Gastroesophageal sphincter (tissue), 4 donors: Measurements from ENCODE around the gene SUSD3. TPM values are rescaled to one million over a fixed set of nuclear protein-coding genes. Genes with fewer than 3 reads are reported as not detected.

Source experiments
- ATAC-seq: fragments of 150-250 bp; one replicate; pipeline ENCODE4 v1.9.1; 2016; ENCODE audit warnings: mild to moderate bottlenecking, moderate library complexity
- H3K27ac ChIP-seq, 4 donors: fragments of 200-600 bp; sonication (generic) in 3 of 4; 1 replicate in 3 of 4; 2 replicates in 1 of 4; pipeline ENCODE4 v1.5.1; 2016 to 2019
- H3K27me3 ChIP-seq: fragments of 200-600 bp; sonication (generic); one replicate; pipeline ENCODE4 v1.5.1; 2019
- H3K36me3 ChIP-seq, 2 donors: fragments of 200-600 bp; sonication (generic); one replicate each; pipeline ENCODE4 v1.5.1; 2019; ENCODE audit warnings: control low read depth in 1 of 2
- H3K4me1 ChIP-seq, 3 donors: fragments of 200-600 bp; sonication (generic); 1 replicate in 2 of 3; 2 replicates in 1 of 3; pipeline ENCODE4 v1.5.1; 2016 to 2019; ENCODE audit warnings: control low read depth in 2 of 3
- H3K4me3 ChIP-seq, 2 donors: fragments of 200-600 bp; sonication (generic); one replicate each; pipeline ENCODE4 v1.5.1; 2019; ENCODE audit warnings: mild to moderate bottlenecking in 1 of 2, moderate library complexity in 1 of 2
- H3K9me3 ChIP-seq, 3 donors: fragments of 200-600 bp; sonication (generic); one replicate each; pipeline ENCODE4 v1.5.1; 2017 to 2019; ENCODE audit warnings: control low read depth in 2 of 3
- CTCF ChIP-seq, 4 experiments: fragments of 200-600 bp in 2 of 4; fragments of 450-650 bp in 2 of 4; sonication (generic) in 1 of 4; IDR thresholded peaks; one replicate each; pipeline ENCODE4 v1.5.1; 2017 to 2019; ENCODE audit warnings: antibody characterized with exemption in 4 of 4, mild to moderate bottlenecking in 2 of 4, moderate library complexity in 2 of 4
- EP300 ChIP-seq: sonication (generic); formaldehyde crosslinking; IDR thresholded peaks from one replicate; pipeline ENCODE4 v1.6.1; 2017; ENCODE audit warnings: antibody characterized with exemption, mild to moderate bottlenecking
- POLR2A ChIP-seq, 2 donors: fragments of 450-650 bp; IDR thresholded peaks; one replicate each; pipeline ENCODE4 v1.6.1; 2017; ENCODE audit warnings: antibody characterized with exemption in 2 of 2, mild to moderate bottlenecking in 2 of 2, moderate library complexity in 1 of 2
- POLR2AphosphoS5 ChIP-seq: sonication (generic); formaldehyde crosslinking; IDR thresholded peaks from one replicate; pipeline ENCODE4 v1.6.1; 2017; ENCODE audit warnings: antibody characterized with exemption
- WGBS, 2 donors: methylation state at CpG; one replicate each; pipeline ENCODE4 v1.1.5; 2018; ENCODE audit warnings: low coverage in 1 of 2; 5-methylcytosine and 5-hydroxymethylcytosine counted together
- total RNA-seq, 4 donors: library from RNA; depleted of rRNA; stranded (reverse); fragments of >200 nt; gene quantifications; one replicate each; pipeline ENCODE4 v1.1.0, GENCODE V29; 2016

SUSD3 gene
- total RNA-seq, 4 donors from 2014 or later = 1.5 to 4.7 (median 2.1) TPM; not detected in 1

GRCh38 chr9:93121316-93122241 lies 63.1 kb downstream of the SUSD3 start:
- no peaks in the 10 kb centered on the region for H3K27me3 ChIP-seq
- H3K9me3 ChIP-seq = no peaks in the 10 kb centered on the region
- ATAC-seq = no peak
- peak overlapping the region in 3 of 4 donors; percentile 81 to 87 (median 82) for H3K27ac ChIP-seq
- peaks cover 0 to 58% of the 10 kb centered on the region in 2 donors for H3K36me3 ChIP-seq
- H3K4me1 ChIP-seq = peaks cover 3 to 48% (median 24%) of the 10 kb centered on the region in 3 donors
- no peak for TF ChIP-seq POLR2A (IDR thresholded peaks at IDR 0.05)
- no peak for TF ChIP-seq POLR2AphosphoS5
- H3K4me3 ChIP-seq = no peak overlapping the region
- 91% methylated on average over 7 of the region's 20 CpGs; no CpG with 5 or more reads in 1 of the 2 donors for WGBS, 2 donors

DNA sequence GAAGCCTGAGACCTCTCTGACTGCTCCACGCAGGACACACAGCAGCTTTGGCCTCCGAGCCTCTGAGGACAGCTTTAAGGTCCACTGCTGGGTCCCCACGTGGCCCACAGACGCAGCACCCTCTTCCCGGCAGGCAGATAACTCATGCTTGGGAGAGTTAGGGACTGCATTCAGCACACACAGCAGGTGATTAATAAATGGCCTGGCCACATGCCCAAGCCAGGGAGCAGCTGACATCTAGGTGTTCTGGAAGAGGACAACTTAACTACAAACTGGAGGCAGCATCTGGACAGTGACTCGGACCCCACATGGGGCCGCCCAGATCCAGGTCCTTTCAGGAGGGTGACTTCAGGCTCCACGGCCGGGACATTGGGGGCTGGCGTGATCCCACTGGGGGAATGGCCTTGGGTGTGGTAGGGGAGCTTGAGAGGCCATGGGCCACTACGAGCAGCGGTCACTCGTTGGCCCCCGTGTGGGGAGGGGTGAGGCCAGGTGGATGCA lies 64.3 kb downstream of the SUSD3 start:
- TF ChIP-seq POLR2A (IDR thresholded peaks at IDR 0.05) (no peak), EP300 (no peak), POLR2AphosphoS5 (no peak), CTCF (IDR thresholded peaks at IDR 0.05) (no peak)
- peak overlapping the region in 1 of 4 donors; percentile 81 for H3K27ac ChIP-seq
- WGBS, 2 donors = no CpG with 5 or more reads among the region's 14 CpGs
- no peaks in the 10 kb centered on the region for H3K9me3 ChIP-seq
- no peak overlapping the region for H3K4me3 ChIP-seq
- H3K36me3 ChIP-seq = peaks cover 0 to 58% of the 10 kb centered on the region in 2 donors
- ATAC-seq = no peak
- H3K4me1 ChIP-seq = peaks cover 3 to 59% (median 36%) of the 10 kb centered on the region in 3 donors
- no peaks in the 10 kb centered on the region for H3K27me3 ChIP-seq

GRCh38 chr9:93123561-93124283 lies 65.2 kb downstream of the SUSD3 start:
- Histone ChIP-seq H3K36me3 (peaks cover 0 to 58% of the 10 kb centered on the region in 2 donors), H3K27me3 (no peaks in the 10 kb centered on the region), H3K4me1 (peaks cover 3 to 69% (median 46%) of the 10 kb centered on the region in 3 donors), H3K27ac (peak overlapping the region in 1 of 4 donors; percentile 2), H3K4me3 (no peak overlapping the region), H3K9me3 (no peaks in the 10 kb centered on the region)
- TF ChIP-seq CTCF (IDR thresholded peaks at IDR 0.05) (no peak), EP300 (no peak), POLR2A (IDR thresholded peaks at IDR 0.05) (no peak), POLR2AphosphoS5 (no peak)
- WGBS, 2 donors = 63 to 86% methylated on average over 4 to 5 of the region's 14 CpGs
- no peak for ATAC-seq

- H3K27me3 ChIP-seq = no peaks in the 10 kb centered on the region
- no peak for ATAC-seq
- peaks cover 0 to 58% of the 10 kb centered on the region in 2 donors for H3K36me3 ChIP-seq
- no peaks in the 10 kb centered on the region for H3K9me3 ChIP-seq
- H3K4me3 ChIP-seq = no peak overlapping the region
- peaks cover 3 to 71% (median 49%) of the 10 kb centered on the region in 3 donors for H3K4me1 ChIP-seq
- TF ChIP-seq POLR2AphosphoS5 (no peak), CTCF (IDR thresholded peaks at IDR 0.05) (no peak), EP300 (no peak), POLR2A (IDR thresholded peaks at IDR 0.05) (no peak)
- H3K27ac ChIP-seq = peak overlapping the region in 1 of 4 donors; percentile 98
- no CpG with 5 or more reads among the region's 16 CpGs for WGBS, 2 donors
Observed at GRCh38 chr9:93124793-93125192, 66.3 kb downstream of the SUSD3 start.

DNA sequence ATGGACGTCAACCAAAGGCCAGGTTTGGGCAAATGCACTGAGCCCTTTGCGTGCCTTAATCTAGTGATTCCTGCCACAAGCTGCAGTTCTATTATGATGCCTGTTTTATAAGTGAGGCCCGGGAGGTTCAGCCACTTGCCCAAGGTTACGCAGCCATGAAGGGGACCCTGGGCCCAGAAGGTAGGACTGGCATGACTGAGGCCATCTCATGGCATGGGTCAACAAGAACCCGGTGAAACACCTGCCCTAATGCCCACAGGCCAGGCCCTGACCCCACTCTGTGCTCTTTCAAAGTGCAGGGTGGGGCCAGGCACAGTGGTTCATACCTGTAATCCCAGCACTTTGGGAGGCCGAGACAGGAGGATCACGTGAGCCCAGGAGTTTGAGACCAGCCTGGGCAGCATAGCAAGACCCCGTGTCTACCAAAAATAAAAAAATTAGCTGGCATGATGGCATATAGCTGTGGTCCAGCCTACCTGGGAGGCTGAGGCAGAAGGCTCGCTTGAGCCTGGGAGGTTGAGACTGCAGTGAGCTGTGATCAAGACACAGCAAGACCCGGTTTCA lies 66.9 kb downstream of the SUSD3 start:
- ATAC-seq = no peak
- H3K4me1 ChIP-seq = peaks cover under 1 to 71% (median 49%) of the 10 kb centered on the region in 3 donors
- H3K27me3 ChIP-seq = no peaks in the 10 kb centered on the region
- peak overlapping the region in 3 of 4 donors; percentile 89 to 98 (median 98) for H3K27ac ChIP-seq
- H3K4me3 ChIP-seq = no peak overlapping the region
- H3K36me3 ChIP-seq = peaks cover 0 to 58% of the 10 kb centered on the region in 2 donors
- no peaks in the 10 kb centered on the region for H3K9me3 ChIP-seq
- TF ChIP-seq CTCF (IDR thresholded peaks at IDR 0.05) (no peak), POLR2AphosphoS5 (no peak), EP300 (no peak), POLR2A (IDR thresholded peaks at IDR 0.05) (no peak)
- 86% methylated on average over 6 of the region's 10 CpGs; no CpG with 5 or more reads in 1 of the 2 donors for WGBS, 2 donors
